IPS-NIHi7 (cell line): ENCODE data around the gene TMEM187.

Experiments used
- DNase-seq: peaks from one replicate; pipeline ENCODE4 v3.0.0; 2012; ENCODE audit warnings: mixed read lengths; ENCODE audit errors: extremely low spot score

The TMEM187 gene

GRCh38 chrX:154020536-154021115 lies 48.1 kb downstream of the TMEM187 start:
- no peak for DNase-seq

- no peak for DNase-seq
Observed at GRCh38 chrX:154021131-154021611, 48.6 kb downstream of the TMEM187 start.

GRCh38 chrX:154022108-154022507 lies 49.6 kb downstream of the TMEM187 start:
- no peak for DNase-seq

GRCh38 chrX:154023276-154024000 lies 50.9 kb downstream of the TMEM187 start:
- DNase-seq = no peak

GRCh38 chrX:154024271-154024670 lies 51.7 kb downstream of the TMEM187 start:
- DNase-seq = no peak

GRCh38 chrX:154025230-154025629 lies 52.7 kb downstream of the TMEM187 start:
- no peak for DNase-seq

GRCh38 chrX:154026136-154027021 lies 53.8 kb downstream of the TMEM187 start:
- DNase-seq = no peak

GRCh38 chrX:154027022-154027402 lies 54.5 kb downstream of the TMEM187 start:
- DNase-seq = no peak

GRCh38 chrX:154027986-154028385 lies 55.4 kb downstream of the TMEM187 start:
- no peak for DNase-seq

- no peak for DNase-seq
Observed at GRCh38 chrX:154028502-154029184, 56.1 kb downstream of the TMEM187 start.

- DNase-seq = no peak
Observed at GRCh38 chrX:154029439-154029838, 56.9 kb downstream of the TMEM187 start.

GRCh38 chrX:154030266-154030665 lies 57.7 kb downstream of the TMEM187 start:
- DNase-seq = no peak

- DNase-seq = no peak
Observed at GRCh38 chrX:154030715-154031305, 58.3 kb downstream of the TMEM187 start.

GRCh38 chrX:154032160-154032559 lies 59.6 kb downstream of the TMEM187 start:
- DNase-seq = no peak

GRCh38 chrX:154032653-154033052 lies 60.1 kb downstream of the TMEM187 start:
- no peak for DNase-seq
